Natural killer cell (primary cell): ENCODE measurements around the gene PTPRK. TPM values are rescaled to one million over a fixed set of nuclear protein-coding genes. Genes with fewer than 3 reads are reported as not detected.

Source experiments
- ATAC-seq, 3 donors: fragments of 150-1000 bp in 2 of 3; fragments of 200-7000 bp in 1 of 3; cut with Tn5 transposase; 1 replicate in 1 of 3; 2 replicates in 2 of 3; pipeline ENCODE4 v1.10.0; 2021; ENCODE audit warnings: mild to moderate bottlenecking in 2 of 3, moderate library complexity in 2 of 3
- DNase-seq, 2 donors: peaks; one replicate each; pipeline versions ENCODE4 v3.0.0 to v3.0.0-alpha.2; 2013 to 2021; ENCODE audit warnings: mixed read lengths in 1 of 2
- H3K27ac ChIP-seq: one replicate; pipeline ENCODE4 v1.5.1; 2013; ENCODE audit warnings: mild to moderate bottlenecking, low read length
- H3K27me3 ChIP-seq: one replicate; pipeline ENCODE4 v1.6.1; 2013; ENCODE audit warnings: low read length; ENCODE audit not compliant: control insufficient read depth, insufficient read depth
- H3K36me3 ChIP-seq: one replicate; pipeline ENCODE4 v1.6.1; 2013; ENCODE audit warnings: low read length; ENCODE audit not compliant: control insufficient read depth, insufficient read depth
- H3K4me1 ChIP-seq: one replicate; pipeline ENCODE4 v1.6.1; 2013; ENCODE audit warnings: low read length; ENCODE audit not compliant: control insufficient read depth, insufficient read depth
- H3K4me3 ChIP-seq: one replicate; pipeline ENCODE4 v1.5.1; 2013; ENCODE audit warnings: low read length
- H3K9me3 ChIP-seq: one replicate; pipeline ENCODE4 v1.6.1; 2013; ENCODE audit warnings: low read length; ENCODE audit not compliant: control insufficient read depth, insufficient read depth
- H3K27ac Mint-ChIP-seq, 2 donors: one replicate each; pipeline ENCODE4 v1.8.0; 2022; ENCODE audit warnings: mild to moderate bottlenecking in 2 of 2, mixed read lengths in 2 of 2, moderate library complexity in 1 of 2
- H3K27me3 Mint-ChIP-seq, 2 donors: one replicate each; pipeline ENCODE4 v1.8.0; 2022; ENCODE audit warnings: low read depth in 2 of 2, mixed read lengths in 2 of 2
- H3K36me3 Mint-ChIP-seq: one replicate; pipeline ENCODE4 v1.8.0; 2022; ENCODE audit warnings: mixed read lengths
- H3K4me1 Mint-ChIP-seq, 2 donors: one replicate each; pipeline ENCODE4 v1.8.0; 2022; ENCODE audit warnings: mixed read lengths in 2 of 2
- H3K4me3 Mint-ChIP-seq: one replicate; pipeline ENCODE4 v1.8.0; 2022; ENCODE audit warnings: mild to moderate bottlenecking, moderate library complexity, mixed read lengths
- H3K9me3 Mint-ChIP-seq, 2 donors: one replicate each; pipeline ENCODE4 v1.8.0; 2022; ENCODE audit warnings: mixed read lengths in 2 of 2
- WGBS: methylation state at CpG from one replicate; pipeline ENCODE4 v1.1.7; 2013; ENCODE audit warnings: missing lambda C conversion rate; ENCODE audit not compliant: insufficient coverage; 5-methylcytosine and 5-hydroxymethylcytosine counted together
- intact Hi-C: fragments of 100-400 bp; cut with micrococcal nuclease; formaldehyde crosslinking; loops from one replicate; pipeline ENCODE4 v1.14.2; 2022
- total RNA-seq, 4 donors: library from RNA; stranded (reverse); fragments of 120-200 nt in 1 of 4; gene quantifications; one replicate each; pipeline versions ENCODE4 v1.2.3 to v1.2.4, GENCODE V29; 2013 to 2022
- TF ChIP-seq, protein P1 (sequence below): fragments of 200-600 bp; IDR thresholded peaks from one replicate; pipeline ENCODE4 v1.8.0; 2022; ENCODE audit warnings: antibody characterized with exemption

PTPRK gene
- total RNA-seq, 3 donors from 2014 or later (not counting 1 experiment from before 2014, with no cell fraction given) = 0.14 to 1.2 (median 0.95) TPM

DNA sequence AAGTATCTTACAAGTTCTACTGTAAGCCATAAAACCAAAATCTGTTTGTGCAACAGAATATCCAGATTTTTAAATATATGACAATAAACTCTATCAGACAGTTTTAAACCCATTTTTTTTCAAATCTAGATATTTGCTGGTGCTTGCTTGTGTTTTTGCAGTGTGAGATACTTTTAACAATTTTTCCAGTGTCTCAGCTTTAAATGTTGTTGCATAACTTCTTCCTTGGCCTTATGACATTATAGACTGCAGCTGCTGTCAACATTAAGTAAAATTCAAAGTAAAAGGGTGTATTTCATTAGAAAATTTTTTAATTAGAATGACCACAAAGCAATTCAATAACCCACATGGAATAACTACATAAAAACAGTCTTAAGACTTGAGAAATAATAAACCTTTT, 139.5 kb downstream of the PTPRK start:
- DNase-seq (no peak), ATAC-seq (no peak)
- H3K27me3 ChIP-seq = no peaks in the 10 kb centered on the region
- H3K4me3 ChIP-seq = no peak overlapping the region
- Mint-ChIP-seq H3K9me3 (peaks cover 0 to 7% of the 10 kb centered on the region in 2 donors), H3K27ac (no peak overlapping the region), H3K4me3 (no peak overlapping the region), H3K27me3 (no peaks in the 10 kb centered on the region), H3K4me1 (no peaks in the 10 kb centered on the region), H3K36me3 (no peaks in the 10 kb centered on the region)
- intact Hi-C loops = no loop called here
- H3K36me3 ChIP-seq = no peaks in the 10 kb centered on the region
- H3K9me3 ChIP-seq = peaks cover 4% of the 10 kb centered on the region
- TF ChIP-seq, protein P1, sequence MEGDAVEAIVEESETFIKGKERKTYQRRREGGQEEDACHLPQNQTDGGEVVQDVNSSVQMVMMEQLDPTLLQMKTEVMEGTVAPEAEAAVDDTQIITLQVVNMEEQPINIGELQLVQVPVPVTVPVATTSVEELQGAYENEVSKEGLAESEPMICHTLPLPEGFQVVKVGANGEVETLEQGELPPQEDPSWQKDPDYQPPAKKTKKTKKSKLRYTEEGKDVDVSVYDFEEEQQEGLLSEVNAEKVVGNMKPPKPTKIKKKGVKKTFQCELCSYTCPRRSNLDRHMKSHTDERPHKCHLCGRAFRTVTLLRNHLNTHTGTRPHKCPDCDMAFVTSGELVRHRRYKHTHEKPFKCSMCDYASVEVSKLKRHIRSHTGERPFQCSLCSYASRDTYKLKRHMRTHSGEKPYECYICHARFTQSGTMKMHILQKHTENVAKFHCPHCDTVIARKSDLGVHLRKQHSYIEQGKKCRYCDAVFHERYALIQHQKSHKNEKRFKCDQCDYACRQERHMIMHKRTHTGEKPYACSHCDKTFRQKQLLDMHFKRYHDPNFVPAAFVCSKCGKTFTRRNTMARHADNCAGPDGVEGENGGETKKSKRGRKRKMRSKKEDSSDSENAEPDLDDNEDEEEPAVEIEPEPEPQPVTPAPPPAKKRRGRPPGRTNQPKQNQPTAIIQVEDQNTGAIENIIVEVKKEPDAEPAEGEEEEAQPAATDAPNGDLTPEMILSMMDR = no peak
- H3K27ac ChIP-seq = no peak overlapping the region
- no peaks in the 10 kb centered on the region for H3K4me1 ChIP-seq

DNA sequence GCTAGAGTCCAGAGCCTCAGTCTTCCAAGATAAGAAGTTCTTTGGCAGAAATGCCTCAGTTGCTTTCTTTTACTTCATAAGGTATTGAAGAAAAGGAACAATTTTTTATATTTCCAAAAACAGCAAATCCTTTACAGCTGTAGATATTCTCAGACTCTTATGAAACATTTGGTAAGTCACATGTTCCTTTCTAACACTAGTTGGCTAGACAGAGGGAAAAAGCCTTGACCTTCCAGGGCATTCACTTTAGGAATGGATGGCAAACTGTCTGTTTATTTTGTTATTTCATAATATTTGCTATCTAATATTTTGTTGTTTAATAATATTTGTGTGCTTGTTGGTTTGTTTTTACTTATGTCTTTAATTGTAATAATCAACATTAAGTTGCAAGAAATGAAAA, 140.8 kb downstream of the PTPRK start:
- no peak overlapping the region for H3K27ac Mint-ChIP-seq
- H3K27me3 Mint-ChIP-seq = no peaks in the 10 kb centered on the region
- no peaks in the 10 kb centered on the region for H3K4me1 ChIP-seq

DNA sequence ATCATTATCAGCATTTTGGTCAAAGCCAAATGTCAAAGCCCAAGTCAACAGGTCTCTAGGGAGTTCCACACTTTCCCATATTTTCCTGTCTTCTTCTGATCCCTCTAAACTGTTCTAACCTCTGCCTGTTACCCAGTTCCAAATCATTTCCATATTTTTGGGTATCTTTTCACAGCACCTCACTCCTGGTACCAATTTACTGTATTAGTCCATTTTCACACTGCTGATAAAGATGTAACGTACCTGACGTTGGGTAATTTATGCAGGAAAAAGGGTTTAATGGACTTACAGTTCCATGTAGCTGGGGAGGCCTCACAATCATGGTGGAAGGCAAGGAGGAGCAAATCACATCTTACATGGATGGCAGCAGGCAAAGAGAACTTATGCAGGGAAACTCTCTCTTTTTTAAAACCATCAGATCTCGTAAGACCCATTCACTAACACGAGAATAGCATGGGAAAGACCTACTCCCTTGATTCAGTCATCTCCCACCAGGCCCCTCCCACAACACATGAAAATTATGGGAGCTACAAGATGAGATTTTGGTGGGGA, 143.4 kb downstream of the PTPRK start:
- Histone ChIP-seq H3K27ac (no peak overlapping the region), H3K36me3 (no peaks in the 10 kb centered on the region), H3K4me3 (no peak overlapping the region), H3K4me1 (no peaks in the 10 kb centered on the region), H3K9me3 (peaks cover 6% of the 10 kb centered on the region), H3K27me3 (no peaks in the 10 kb centered on the region)
- Mint-ChIP-seq H3K36me3 (no peaks in the 10 kb centered on the region), H3K27me3 (no peaks in the 10 kb centered on the region), H3K27ac (no peak overlapping the region), H3K9me3 (peaks cover 6 to 11% of the 10 kb centered on the region in 2 donors), H3K4me1 (no peaks in the 10 kb centered on the region), H3K4me3 (no peak overlapping the region)
- DNase-seq (no peak), ATAC-seq (no peak)
- intact Hi-C loops = no loop called here
- WGBS = 78% methylated on average over 4 of the region's 4 CpGs
- TF ChIP-seq, protein P1 = no peak

More for the DNA sequence above, 140.8 kb downstream of the PTPRK start:
- ATAC-seq (no peak), DNase-seq (no peak)
- no peaks in the 10 kb centered on the region for H3K27me3 ChIP-seq
- H3K36me3 Mint-ChIP-seq = no peaks in the 10 kb centered on the region
- intact Hi-C loops = no loop called here
- peaks cover 6% of the 10 kb centered on the region for H3K9me3 ChIP-seq
- no peaks in the 10 kb centered on the region for H3K4me1 Mint-ChIP-seq
- TF ChIP-seq, protein P1 = no peak
- no peaks in the 10 kb centered on the region for H3K36me3 ChIP-seq
- H3K27ac ChIP-seq = no peak overlapping the region
- H3K4me3 Mint-ChIP-seq = no peak overlapping the region
- no peak overlapping the region for H3K4me3 ChIP-seq
- H3K9me3 Mint-ChIP-seq = peaks cover 3 to 9% of the 10 kb centered on the region in 2 donors

DNA sequence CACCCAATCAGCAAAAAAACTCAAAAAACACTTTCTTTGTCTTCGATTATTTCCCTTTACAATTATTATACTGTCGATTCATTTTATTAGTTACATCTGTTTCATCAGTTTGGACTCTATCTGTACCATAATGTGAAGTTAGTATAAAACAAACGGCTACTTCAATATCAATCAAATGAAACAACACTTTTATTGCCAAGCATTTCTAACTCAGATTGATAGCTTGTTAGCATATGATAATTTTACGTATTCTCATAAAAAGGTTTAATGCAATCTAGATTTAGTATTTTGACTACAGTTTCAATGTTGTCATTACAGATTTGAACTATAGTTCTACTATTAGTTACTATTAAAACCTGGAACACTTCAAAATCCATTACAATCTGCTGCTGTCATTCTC, 149.3 kb downstream of the PTPRK start:
- no peak overlapping the region for H3K4me3 ChIP-seq
- H3K27me3 Mint-ChIP-seq = no peaks in the 10 kb centered on the region
- peaks cover 4% of the 10 kb centered on the region for H3K9me3 ChIP-seq
- H3K27ac Mint-ChIP-seq = no peak overlapping the region
- H3K4me1 ChIP-seq = no peaks in the 10 kb centered on the region
- no peak overlapping the region for H3K27ac ChIP-seq
- TF ChIP-seq, protein P1 = no peak
- H3K4me1 Mint-ChIP-seq = no peaks in the 10 kb centered on the region
- H3K36me3 ChIP-seq = no peaks in the 10 kb centered on the region
- intact Hi-C loops = no loop called here
- DNase-seq (no peak), ATAC-seq (no peak)
- H3K27me3 ChIP-seq = no peaks in the 10 kb centered on the region
- no peaks in the 10 kb centered on the region for H3K36me3 Mint-ChIP-seq
- no peak overlapping the region for H3K4me3 Mint-ChIP-seq
- no CpG with 5 or more reads among the region's 4 CpGs for WGBS
- peaks cover 6 to 7% of the 10 kb centered on the region in 2 donors for H3K9me3 Mint-ChIP-seq
